Germinal center (tissue), 1 donor: ENCODE data around the gene ABCG2.
"Not testable (repeated sequence)": the region's sequence is repeated elsewhere in the genome, so short reads cannot be mapped to it uniquely, and the experiment has no call there.

Source experiments
- DNase-seq: peaks from one replicate; pipeline ENCODE4 v3.0.0; 2012; ENCODE audit warnings: mixed read lengths, low spot score

Gene ABCG2

DNA sequence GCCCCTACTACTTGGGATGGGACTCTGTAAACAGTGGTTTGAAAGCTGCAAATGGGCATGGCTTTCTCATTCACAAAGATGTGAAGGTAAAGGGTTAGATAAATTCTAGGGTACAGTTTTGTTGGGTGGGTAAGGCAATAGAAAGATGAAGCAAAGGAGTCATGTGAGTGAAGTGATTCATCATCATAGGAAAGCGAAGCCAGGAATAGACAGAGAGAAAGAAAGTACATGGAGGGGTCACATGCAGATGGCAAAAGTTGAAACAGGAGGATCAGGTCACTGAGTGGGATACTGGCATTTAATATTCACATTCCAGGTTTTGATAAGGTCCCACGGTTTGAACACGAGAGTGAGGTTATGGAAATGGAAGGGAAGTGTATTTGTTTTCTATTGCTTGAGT is 8.2 kb upstream of the ABCG2 start:
- DNase-seq, result no peak

DNA sequence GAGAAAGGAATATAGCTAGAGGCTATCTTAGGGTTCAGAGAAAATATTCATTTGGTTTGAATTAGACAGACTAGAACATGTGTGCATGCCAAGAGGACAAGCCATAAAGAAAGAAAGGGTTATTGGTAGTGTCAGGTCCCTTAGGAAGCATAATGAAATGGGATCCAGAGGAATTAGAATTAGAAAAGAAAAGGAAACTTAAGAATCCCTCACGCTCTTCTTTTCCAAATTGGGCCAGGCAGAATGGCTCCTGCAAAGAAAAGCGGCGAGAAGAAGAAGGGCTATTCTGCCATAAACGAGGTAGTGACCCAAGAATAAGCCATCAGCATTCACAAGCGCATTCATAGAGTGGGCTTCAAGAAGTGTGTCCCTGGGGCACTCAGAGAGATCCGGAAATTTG is 4.9 kb upstream of the ABCG2 start:
- DNase-seq, result no peak

- no peak for DNase-seq
Observed at GRCh38 chr4:88162626-88163025, 4.2 kb upstream of the ABCG2 start.

GRCh38 chr4:88159229-88159725 is 838 bp upstream of the ABCG2 start:
- no peak for DNase-seq

DNA sequence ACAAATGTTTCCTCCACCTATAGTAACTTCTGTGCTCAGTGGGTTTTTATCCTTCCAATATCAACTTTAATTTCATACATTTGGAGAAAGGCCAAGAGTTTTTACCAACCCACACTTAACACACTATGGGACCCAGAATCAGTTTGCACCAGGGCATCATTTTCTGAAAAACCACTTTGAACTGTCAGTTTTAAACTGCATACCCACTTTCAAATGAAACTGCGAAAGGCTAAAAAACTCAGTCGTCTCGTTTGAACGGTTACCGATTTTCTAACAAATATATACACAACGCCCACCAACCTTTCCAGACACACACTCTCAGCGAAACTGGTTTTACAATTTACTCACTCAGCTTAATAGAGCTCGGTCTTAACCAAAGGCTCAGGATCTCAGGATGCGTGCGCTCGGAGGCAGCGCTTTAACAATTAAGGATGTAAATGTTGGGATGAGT is 376 bp downstream of the ABCG2 start:
- no peak for DNase-seq

DNA sequence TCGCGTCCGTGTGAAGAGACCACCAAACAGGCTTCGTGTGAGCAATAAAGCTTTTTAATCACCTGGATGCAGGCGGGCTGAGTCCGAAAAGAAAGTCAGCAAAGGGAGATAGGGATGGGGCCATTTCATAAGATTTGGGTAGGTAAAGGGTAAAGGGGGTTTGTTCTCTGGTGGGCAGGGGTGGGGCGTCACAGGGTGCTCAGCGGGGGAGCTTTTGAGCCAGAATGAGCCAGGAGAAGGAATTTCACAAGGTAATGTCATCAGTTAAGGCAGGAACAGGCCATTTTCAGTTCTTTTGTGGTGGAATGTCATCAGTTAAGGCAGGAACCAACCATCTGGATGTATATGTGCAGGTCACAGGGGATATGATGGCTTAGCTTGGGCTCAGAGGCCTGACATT is 6.1 kb downstream of the ABCG2 start:
- not testable (repeated sequence) for DNase-seq

- no peak for DNase-seq
Observed at GRCh38 chr4:88148560-88148959, 9.9 kb downstream of the ABCG2 start.

DNA sequence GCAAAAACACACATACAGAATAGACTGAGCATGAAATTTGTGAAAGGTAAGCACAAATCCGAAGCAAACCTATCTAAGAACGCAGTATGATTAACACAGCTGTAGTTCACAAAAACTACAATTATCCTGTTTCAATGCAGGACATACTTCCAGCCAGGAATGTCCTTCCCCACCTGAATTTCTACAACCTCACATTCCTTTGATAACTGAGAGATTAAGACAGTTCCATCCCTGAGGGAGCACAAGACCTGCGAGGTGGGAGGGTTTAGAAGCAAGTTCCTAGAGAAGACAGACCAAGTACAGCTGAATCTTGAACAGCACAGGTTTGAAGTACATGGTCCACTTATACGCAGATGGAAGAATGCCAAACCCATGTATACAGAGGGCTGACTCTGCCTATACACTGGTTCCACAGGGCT is 10.6 kb downstream of the ABCG2 start:
- DNase-seq, result no peak

GRCh38 chr4:88146891-88147290 is 11.5 kb downstream of the ABCG2 start:
- DNase-seq, result no peak

DNA sequence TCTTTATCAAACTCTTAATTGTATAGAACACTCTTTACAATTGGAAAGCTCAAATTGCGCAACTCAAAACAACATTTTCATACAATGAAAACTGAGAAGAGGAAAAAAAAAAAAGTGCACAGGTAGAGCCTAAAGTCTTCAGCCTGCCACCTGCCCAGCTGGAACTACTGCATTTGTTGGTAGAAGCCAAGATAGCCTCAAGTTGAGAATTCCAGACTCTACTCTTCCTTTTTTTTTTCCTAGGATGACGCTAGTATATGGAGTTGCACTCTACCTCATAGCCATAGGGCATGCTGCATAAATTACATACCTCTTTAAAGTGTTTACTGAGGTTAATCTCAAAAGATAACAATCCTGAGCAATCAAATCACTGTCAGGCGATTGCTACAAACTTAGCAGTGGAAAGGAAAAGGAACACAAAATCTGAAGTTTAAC is 13.6 kb downstream of the ABCG2 start:
- no peak for DNase-seq

DNA sequence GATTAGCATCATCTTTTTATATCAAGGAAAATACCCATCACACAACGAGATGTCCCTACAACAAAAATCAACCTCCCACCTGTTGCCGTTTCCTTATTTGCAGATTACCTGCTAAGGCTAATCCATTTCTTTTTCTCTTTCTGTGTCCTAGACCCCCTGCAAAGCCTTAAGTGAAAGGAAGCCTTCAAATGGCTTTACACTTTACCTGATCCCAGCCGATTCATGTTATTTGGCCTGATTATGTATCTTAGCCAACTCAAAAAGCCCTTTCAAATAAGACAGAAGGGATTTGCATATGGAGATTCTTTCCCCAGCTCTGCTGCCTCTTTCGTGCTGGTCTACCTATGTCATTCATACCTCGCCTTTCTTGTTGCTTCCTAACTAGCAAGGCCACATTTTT is 14.4 kb downstream of the ABCG2 start:
- no peak for DNase-seq

- no peak for DNase-seq
Observed at GRCh38 chr4:88143504-88143903, 14.9 kb downstream of the ABCG2 start.

- DNase-seq, result no peak
Observed at GRCh38 chr4:88138561-88138960, 19.9 kb downstream of the ABCG2 start.

DNA sequence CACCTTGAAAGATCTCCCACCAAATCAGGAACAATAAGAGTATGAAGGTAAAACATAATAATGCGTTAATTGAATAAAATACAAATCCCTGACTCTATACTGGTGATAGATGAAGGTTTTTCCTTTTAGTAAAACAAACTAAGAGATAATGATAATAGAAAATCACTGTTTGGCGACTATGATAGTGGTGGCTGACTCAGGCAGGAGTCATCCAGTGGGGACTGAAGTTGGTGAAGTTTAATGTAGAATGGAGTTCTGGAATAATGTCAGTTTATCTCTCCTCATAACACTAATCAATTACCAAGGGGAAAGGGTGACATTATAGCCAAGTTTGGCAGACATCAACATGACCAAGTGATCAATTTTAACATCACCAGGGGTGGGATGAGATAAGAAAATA is 21.3 kb downstream of the ABCG2 start:
- no peak for DNase-seq

GRCh38 chr4:88136249-88136648 is 22.2 kb downstream of the ABCG2 start:
- DNase-seq, result no peak

GRCh38 chr4:88135356-88135663 is 23.1 kb downstream of the ABCG2 start:
- DNase-seq, result no peak

- no peak for DNase-seq
Observed at GRCh38 chr4:88134536-88135355, 23.7 kb downstream of the ABCG2 start.

GRCh38 chr4:88134111-88134510 is 24.3 kb downstream of the ABCG2 start:
- DNase-seq, result no peak

- no peak for DNase-seq
Observed at GRCh38 chr4:88130544-88131305, 27.7 kb downstream of the ABCG2 start.

DNA sequence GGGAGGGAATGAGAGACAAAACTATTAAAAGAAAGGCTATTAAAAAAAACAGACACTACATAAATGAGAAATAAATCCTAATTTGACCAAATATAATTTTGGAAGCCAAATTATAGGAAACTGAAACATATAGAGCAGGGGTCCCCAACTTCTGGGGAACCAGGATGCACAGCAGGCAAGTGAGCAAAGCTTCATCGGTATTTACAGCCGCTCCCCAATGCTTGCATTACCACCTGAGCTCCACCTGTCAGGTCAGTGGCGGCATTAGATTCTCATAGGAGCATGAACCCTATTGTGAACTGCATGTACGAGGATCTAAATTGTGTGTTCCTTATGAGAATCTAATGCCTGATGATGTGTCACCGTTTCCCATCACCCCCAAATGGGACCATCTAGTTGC is 28.4 kb downstream of the ABCG2 start:
- no peak for DNase-seq

DNA sequence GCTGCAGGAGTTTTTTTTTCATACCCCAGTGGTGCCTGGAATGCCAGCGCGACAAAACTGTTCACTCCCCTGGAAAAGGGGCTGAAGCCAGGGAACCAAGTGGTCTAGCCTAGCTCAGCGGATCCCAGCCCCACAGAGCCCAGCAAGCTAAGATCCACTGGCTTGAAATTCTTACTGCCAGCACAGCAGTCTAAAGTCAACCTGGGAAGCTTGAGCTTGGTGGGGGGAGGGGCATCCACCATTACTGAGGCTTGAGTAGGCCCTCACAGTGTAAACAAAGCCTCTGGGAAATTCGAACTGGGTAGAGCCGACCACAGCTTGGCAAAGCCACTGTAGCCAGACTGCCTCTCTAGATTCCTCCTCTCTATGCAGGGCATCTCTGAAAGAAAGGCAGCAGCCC is 36.2 kb downstream of the ABCG2 start:
- not testable (repeated sequence) for DNase-seq

DNA sequence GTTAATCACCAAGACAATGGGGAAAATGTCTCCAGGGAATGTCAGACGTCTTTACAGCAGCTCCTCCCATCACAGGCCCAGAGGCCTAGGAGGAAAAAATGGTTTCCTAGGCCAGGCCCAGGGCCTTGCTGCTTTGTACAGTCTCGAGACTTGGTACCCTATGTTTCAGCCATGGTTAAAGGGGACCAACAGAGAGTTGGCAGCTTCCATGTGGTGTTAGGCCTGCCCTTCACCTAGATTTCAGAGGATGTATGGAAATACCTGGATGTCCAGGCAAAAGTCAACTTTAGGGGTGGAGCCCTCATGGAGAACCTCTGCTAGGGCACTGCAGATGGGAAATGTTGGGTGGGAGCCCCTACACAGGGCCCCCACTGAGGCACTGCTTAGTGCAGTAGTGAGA is 38.5 kb downstream of the ABCG2 start:
- DNase-seq, result no peak

GRCh38 chr4:88115587-88115986 is 42.9 kb downstream of the ABCG2 start:
- no peak for DNase-seq
